Esophagus squamous epithelium (tissue), 5 donors: ENCODE measurements around the gene KRT4. TPM values are rescaled to one million over a fixed set of nuclear protein-coding genes. Genes with fewer than 3 reads are reported as not detected.

ENCODE experiments used
- DNase-seq: peaks from one replicate; lab custom pipeline; 2025; lab: John Stamatoyannopoulos, UW
- H3K27ac ChIP-seq, 4 donors: fragments of 200-600 bp; sonication (generic); one replicate each; pipeline ENCODE4 v1.5.1; 2016 to 2019; ENCODE audit warnings: mild to moderate bottlenecking in 1 of 4
- H3K27me3 ChIP-seq, 4 donors: fragments of 200-600 bp; sonication (generic); 1 replicate in 3 of 4; 2 replicates in 1 of 4; pipeline versions ENCODE4 v1.5.1 to v1.6.0; 2017 to 2021; ENCODE audit warnings: antibody characterized with exemption in 1 of 4
- H3K36me3 ChIP-seq, 3 donors: fragments of 200-600 bp; sonication (generic); one replicate each; pipeline ENCODE4 v1.5.1; 2016 to 2019
- H3K4me1 ChIP-seq, 3 donors: fragments of 200-600 bp; sonication (generic); one replicate each; pipeline ENCODE4 v1.5.1; 2017 to 2019
- H3K4me3 ChIP-seq, 4 donors: fragments of 200-600 bp; sonication (generic); 1 replicate in 3 of 4; 2 replicates in 1 of 4; pipeline ENCODE4 v1.5.1; 2016 to 2019; ENCODE audit warnings: mild to moderate bottlenecking in 2 of 4, moderate library complexity in 1 of 4
- H3K9me3 ChIP-seq, 3 donors: fragments of 200-600 bp; sonication (generic); one replicate each; pipeline ENCODE4 v1.5.1; 2016 to 2019
- CTCF ChIP-seq, 6 experiments: fragments of 450-650 bp in 4 of 6; fragments of 200-600 bp in 2 of 6; sonication (generic) in 2 of 6; IDR thresholded peaks; one replicate each; pipeline ENCODE4 v1.5.1; 2016 to 2019; ENCODE audit warnings: antibody characterized with exemption in 6 of 6, mild to moderate bottlenecking in 4 of 6, moderate library complexity in 4 of 6
- POLR2A ChIP-seq, 4 donors: fragments of 450-650 bp; IDR thresholded peaks; one replicate each; pipeline ENCODE4 v1.6.1; 2017; ENCODE audit warnings: antibody characterized with exemption in 4 of 4, mild to moderate bottlenecking in 4 of 4, moderate library complexity in 3 of 4
- WGBS, 2 donors: methylation state at CpG; one replicate each; pipeline ENCODE4 v1.1.5; 2018; 5-methylcytosine and 5-hydroxymethylcytosine counted together
- intact Hi-C: fragments of 100-400 bp; cut with DNase I; formaldehyde crosslinking; loops from one replicate; pipeline ENCODE4 v1.15.0; 2022
- total RNA-seq, 4 donors: library from RNA; depleted of rRNA; stranded (reverse); fragments of >200 nt; gene quantifications; one replicate each; pipeline ENCODE4 v1.1.0, GENCODE V29; 2016
- donor health status: DM: yes; HTN: yes; CAD: no.

KRT4 gene
- total RNA-seq, 4 donors from 2014 or later, result 3,147 to 27,876 (median 8,563) TPM

GRCh38 chr12:52837413-52837741, 23.5 kb upstream of the KRT4 start:
- Histone ChIP-seq H3K9me3 (no peaks in the 10 kb centered on the region), H3K27ac (peak overlapping the region in 2 of 4 donors; percentile 20 to 31), H3K36me3 (no peaks in the 10 kb centered on the region), H3K4me1 (peaks cover 0 to 24% (median 0%) of the 10 kb centered on the region in 3 donors), H3K4me3 (no peak overlapping the region), H3K27me3 (peaks cover 0 to 25% (median 0%) of the 10 kb centered on the region in 4 donors)
- DNase-seq, result no peak
- intact Hi-C loops, result no loop called here
- WGBS, 2 donors, result 49 to 54% methylated on average over 8 to 9 of the region's 9 CpGs
- TF ChIP-seq POLR2A (IDR thresholded peaks at IDR 0.05), result no peak
- TF ChIP-seq CTCF (IDR thresholded peaks at IDR 0.05), result no peak

- H3K4me1 ChIP-seq, result peaks cover 0 to 24% (median 0%) of the 10 kb centered on the region in 3 donors
- no peaks in the 10 kb centered on the region for H3K36me3 ChIP-seq
- peak overlapping the region in 3 of 4 donors; percentile 1 to 31 (median 20) for H3K27ac ChIP-seq
- no peak for DNase-seq
- no peak overlapping the region for H3K4me3 ChIP-seq
- 82 to 84% methylated on average over 6 to 9 of the region's 9 CpGs for WGBS, 2 donors
- intact Hi-C loops, result no loop called here
- TF ChIP-seq POLR2A (IDR thresholded peaks at IDR 0.05), result no peak
- no peak for TF ChIP-seq CTCF (IDR thresholded peaks at IDR 0.05)
- H3K9me3 ChIP-seq, result no peaks in the 10 kb centered on the region
- peaks cover 0 to 25% (median 0%) of the 10 kb centered on the region in 4 donors for H3K27me3 ChIP-seq
Observed at GRCh38 chr12:52836491-52837412, 22.8 kb upstream of the KRT4 start.

GRCh38 chr12:52836042-52836466, 22.1 kb upstream of the KRT4 start:
- TF ChIP-seq POLR2A (IDR thresholded peaks at IDR 0.05), result no peak
- TF ChIP-seq CTCF (IDR thresholded peaks at IDR 0.05), result no peak
- peak overlapping the region in 1 of 4 donors; percentile 1 for H3K27ac ChIP-seq
- intact Hi-C loops, result no loop called here
- H3K9me3 ChIP-seq, result no peaks in the 10 kb centered on the region
- no peak for DNase-seq
- H3K36me3 ChIP-seq, result no peaks in the 10 kb centered on the region
- H3K27me3 ChIP-seq, result peaks cover 0 to 31% (median 0%) of the 10 kb centered on the region in 4 donors
- H3K4me1 ChIP-seq, result peaks cover 0 to 24% (median 0%) of the 10 kb centered on the region in 3 donors
- no peak overlapping the region for H3K4me3 ChIP-seq
- 87% methylated on average over 5 of the region's 7 CpGs; no CpG with 5 or more reads in 1 of the 2 donors for WGBS, 2 donors

- peaks cover 0 to 21% (median 0%) of the 10 kb centered on the region in 3 donors for H3K4me1 ChIP-seq
- H3K36me3 ChIP-seq, result no peaks in the 10 kb centered on the region
- WGBS, 2 donors, result 83 to 87% methylated on average over 8 to 15 of the region's 15 CpGs
- H3K27me3 ChIP-seq, result peaks cover 0 to 31% (median 0%) of the 10 kb centered on the region in 4 donors
- DNase-seq, result no peak
- intact Hi-C loops, result no loop called here
- H3K4me3 ChIP-seq, result no peak overlapping the region
- no peak overlapping the region for H3K27ac ChIP-seq
- no peak for TF ChIP-seq CTCF (IDR thresholded peaks at IDR 0.05)
- no peak for TF ChIP-seq POLR2A (IDR thresholded peaks at IDR 0.05)
- H3K9me3 ChIP-seq, result no peaks in the 10 kb centered on the region
Observed at GRCh38 chr12:52835271-52836041, 21.5 kb upstream of the KRT4 start.

GRCh38 chr12:52834727-52835001, 20.7 kb upstream of the KRT4 start:
- no peaks in the 10 kb centered on the region for H3K9me3 ChIP-seq
- intact Hi-C loops, result no loop called here
- H3K4me1 ChIP-seq, result peaks cover 0 to 21% (median 0%) of the 10 kb centered on the region in 3 donors
- DNase-seq, result no peak
- TF ChIP-seq POLR2A (IDR thresholded peaks at IDR 0.05) (no peak), CTCF (IDR thresholded peaks at IDR 0.05) (no peak)
- H3K27ac ChIP-seq, result no peak overlapping the region
- peaks cover 0 to 29% (median 0%) of the 10 kb centered on the region in 4 donors for H3K27me3 ChIP-seq
- no peaks in the 10 kb centered on the region for H3K36me3 ChIP-seq
- H3K4me3 ChIP-seq, result no peak overlapping the region
- WGBS, 2 donors, result 33 to 60% methylated on average over 1 of the region's 4 CpGs
